Stimulated activated CD4-positive, alpha-beta T cell treated with anti-CD3 and anti-CD28 coated beads, Interleukin-4, amount 100 ng/mL, for 48 hours (primary cell): ENCODE results near the gene NACC2.
"Not testable (repeated sequence)": the region's sequence is repeated elsewhere in the genome, so short reads cannot be mapped to it uniquely, and the experiment has no call there.

Experiments used
- DNase-seq, 2 donors: peaks; one replicate each; pipeline ENCODE4 v3.0.0-alpha.2; 2020; ENCODE audit warnings: low read depth in 2 of 2

NACC2 gene

DNA sequence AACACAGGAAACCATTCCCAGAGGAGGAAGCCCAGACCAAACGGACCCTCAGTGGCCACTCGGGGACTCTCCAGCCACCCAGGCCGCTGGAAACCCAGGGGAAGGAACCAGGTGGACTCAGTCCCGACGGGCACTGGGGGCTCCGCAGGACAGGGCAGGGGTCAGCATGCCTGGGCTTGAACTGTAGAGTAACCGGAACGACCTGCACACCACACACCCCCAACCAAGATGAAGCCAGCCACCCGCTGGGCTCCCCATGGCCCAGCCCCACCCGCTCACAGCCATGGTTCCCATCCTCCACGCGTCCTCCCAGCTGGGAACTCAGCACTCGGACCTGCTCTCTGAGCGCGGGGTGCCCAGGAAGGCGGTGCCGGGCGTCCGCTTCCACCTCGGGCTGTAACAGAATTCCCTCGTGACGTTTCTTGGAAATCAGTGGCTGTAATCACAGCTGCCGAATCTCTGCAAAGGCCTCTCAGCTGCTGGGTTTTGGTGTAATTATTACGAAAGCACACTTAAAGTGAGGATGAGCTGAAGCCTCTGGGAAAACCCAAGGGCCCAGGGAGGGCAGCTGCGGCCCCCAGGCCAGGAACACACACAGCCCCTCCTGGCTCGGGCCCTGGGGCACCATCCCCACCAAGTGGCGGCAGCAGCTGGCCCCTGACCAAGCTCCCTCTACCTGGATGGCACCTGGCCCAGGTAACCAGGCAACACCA is 13.8 kb downstream of the NACC2 start:
- no peak for DNase-seq

- no peak for DNase-seq
These were observed 14.4 kb downstream of the NACC2 start for GRCh38 chr9:136080716-136081112.

DNA sequence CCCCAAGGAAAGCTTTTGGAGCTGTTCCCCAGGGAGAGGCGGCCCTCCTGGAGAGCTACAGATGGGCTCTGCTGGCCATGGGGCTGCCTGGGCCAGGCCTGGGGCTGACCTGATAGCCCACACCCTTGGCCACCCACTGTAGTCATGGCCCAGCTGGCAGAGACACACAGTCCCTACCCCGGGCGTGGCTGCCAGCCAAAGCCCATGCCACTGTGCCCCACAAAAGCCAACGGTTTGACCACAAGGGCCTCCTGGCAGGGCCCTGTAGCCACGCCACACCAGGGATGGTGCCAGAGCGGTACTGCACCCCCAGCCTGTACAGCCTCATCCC is 15.2 kb downstream of the NACC2 start:
- no peak for DNase-seq

DNA sequence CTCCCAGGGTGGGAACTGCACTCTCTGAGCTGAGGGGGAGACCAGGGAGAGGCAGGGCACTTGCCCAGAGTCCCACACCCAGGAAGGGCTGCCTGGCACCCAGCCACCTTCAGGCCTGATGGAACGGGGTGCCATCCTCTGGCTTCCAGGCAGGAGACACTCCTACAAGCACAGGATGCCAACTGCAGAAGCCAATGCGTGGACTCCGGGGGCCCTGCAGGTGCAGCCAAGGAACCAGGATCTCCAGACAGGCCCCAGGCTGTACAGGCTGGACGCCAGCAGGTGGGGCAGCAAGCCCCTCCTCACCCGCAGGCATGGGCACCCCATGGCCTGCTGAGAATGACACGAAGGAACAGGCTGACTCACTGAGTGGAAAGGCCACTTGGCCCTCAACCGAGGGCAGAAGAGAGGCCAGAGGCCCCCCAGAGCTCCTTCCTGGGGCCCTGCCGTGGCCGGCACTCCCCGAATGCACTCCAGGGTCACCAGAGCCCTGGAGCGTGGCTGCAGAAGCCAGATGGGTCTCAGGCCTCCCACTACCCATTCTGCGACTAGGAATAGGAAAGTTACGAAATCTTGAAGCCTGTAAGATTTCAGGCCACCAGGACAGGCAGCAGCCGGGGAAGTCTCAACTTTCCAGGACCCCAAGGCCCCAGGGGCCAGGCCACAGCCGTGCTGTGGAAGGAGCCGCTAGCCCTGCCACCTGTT is 15.7 kb downstream of the NACC2 start:
- DNase-seq, result no peak

DNA sequence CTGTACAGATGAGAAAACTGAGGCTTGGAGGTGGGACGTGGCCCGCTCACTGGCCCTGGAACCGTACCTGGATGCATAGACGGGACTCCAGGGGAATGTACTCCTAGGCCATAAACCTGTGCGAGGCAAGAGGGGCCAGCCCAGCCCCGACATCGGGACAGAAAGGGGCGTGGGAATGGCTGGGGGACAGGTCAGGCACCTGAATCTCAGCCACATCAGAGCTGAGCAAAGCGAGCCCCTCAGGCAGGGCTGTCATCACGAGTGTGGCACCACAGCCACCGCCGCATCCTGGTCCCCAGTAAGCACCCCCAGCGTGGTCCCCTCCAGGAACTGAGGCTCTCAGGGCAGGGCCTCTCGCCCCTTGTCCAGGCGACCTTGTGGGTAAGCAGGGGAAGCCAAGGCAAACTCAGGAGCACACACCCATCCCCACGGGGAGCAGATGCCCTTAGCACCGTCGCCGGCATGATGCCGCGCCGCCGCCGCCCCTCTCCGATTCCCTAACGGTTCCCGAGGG is 16.5 kb downstream of the NACC2 start:
- no peak for DNase-seq

DNA sequence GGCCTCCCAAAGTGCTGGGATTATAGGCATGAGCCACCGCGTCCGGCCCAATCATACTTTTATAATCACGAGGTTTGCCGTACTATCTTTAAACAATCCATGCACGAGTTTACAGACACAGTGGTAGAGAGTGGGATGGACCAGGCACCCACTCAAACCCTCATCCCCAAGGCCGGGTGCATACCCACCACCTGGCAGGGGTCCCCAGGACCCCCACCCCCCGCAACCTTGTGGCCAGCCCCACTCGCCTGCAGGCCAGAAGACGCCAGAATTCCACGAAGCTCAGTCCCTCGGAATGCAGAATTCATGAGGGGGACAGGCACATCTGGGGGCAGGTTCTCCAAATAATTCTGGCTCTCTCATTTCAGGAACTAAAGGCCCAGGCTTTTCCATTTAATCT is 17.1 kb downstream of the NACC2 start:
- DNase-seq, result no peak

DNA sequence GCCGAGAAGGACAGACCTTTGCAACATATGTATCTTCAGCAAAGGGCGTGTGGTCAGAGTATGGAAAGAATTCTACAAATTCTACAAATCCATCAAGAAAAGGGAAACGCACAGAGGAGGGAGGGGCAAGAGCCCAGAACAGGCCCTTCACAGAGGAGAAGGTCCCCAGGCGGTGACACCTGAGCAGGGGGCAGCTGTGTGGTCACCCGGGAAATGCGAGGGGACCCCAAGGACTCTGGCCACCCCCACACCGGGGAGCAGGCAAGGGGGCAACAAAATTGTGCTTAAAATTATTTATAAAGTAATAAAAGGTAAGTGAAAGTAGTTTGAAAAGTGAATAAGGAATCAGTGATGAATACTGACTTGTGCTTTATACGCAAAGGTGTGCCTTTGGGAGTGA is 17.6 kb downstream of the NACC2 start:
- DNase-seq, result no peak

DNA sequence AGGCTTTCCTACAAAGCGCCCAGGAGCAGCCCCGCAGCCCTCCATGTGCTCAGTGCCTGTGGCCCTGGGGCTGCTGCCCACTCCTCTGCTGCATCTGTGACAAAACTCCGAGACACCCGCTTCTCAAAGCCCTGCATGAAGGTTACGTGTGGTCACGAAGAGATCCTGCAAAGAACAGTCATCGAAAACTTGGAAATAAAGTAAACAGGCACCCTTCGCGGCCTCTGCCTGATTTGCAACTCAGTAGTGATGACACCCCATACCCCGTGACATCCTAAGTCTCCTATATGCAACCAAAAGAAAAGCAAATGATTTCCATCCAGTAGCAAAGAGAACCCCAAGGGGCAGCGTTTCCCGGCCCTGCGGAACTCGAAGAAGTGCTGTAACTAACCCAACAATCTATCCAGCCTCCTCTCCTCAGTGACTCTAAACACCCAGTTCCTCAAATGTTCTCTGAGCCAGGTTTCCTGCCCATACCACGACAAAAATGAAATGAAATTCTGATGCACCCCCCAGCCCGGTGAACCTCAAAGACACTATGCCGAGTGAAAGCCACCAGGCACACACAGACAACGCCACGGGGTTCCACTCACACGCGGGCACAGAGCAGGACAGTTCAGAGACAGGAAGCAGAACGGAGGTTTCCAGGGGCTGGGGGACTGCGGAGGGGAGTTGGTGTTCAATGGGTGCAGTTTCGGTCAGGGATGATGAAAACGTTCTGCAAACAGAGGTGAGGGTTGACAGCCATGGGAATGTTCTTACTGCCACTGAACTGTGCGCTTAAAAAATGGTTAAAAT is 19.0 kb downstream of the NACC2 start:
- no peak for DNase-seq

DNA sequence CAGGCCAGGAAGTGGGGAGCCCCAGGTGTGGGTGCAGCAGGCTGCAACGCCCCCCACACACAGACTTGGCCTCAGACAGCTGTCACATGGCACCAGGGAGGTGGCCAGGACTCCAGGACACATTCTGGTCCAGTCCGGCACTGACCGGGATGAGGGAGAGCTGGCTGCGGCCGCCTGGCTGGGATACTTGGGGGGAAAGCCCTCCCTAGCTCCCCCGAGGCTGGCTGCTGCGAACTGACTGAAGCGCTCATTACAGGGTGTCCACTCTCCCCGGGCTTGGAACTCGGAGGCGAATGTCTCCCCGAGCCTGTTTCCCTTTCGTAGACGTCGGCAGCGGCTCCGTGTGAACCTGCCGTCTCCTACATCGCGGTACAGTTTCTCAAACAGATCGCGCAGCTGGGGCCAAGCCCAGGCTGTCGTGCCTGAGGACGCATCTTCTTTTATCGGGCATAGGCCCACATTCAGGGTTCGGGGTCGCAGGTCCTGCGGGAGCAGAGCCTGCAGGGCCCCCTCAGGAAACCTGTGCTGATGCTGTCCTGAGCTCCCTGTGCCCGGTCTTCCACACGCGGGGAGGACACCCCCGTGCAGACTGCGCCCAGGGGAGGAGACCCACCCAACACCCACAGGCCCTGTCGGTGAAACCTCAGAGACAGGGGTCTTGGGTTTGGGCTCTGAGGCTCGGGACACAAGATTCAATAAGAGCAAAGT is 19.8 kb downstream of the NACC2 start:
- no peak for DNase-seq

- DNase-seq, result no peak
These were observed 20.4 kb downstream of the NACC2 start for GRCh38 chr9:136074706-136075105.

- no peak for DNase-seq
These were observed 32.2 kb downstream of the NACC2 start for GRCh38 chr9:136062657-136063439.

GRCh38 chr9:136061916-136062315 is 33.2 kb downstream of the NACC2 start:
- not testable (repeated sequence) for DNase-seq

- no peak for DNase-seq
These were observed 33.7 kb downstream of the NACC2 start for GRCh38 chr9:136061405-136061804.

DNA sequence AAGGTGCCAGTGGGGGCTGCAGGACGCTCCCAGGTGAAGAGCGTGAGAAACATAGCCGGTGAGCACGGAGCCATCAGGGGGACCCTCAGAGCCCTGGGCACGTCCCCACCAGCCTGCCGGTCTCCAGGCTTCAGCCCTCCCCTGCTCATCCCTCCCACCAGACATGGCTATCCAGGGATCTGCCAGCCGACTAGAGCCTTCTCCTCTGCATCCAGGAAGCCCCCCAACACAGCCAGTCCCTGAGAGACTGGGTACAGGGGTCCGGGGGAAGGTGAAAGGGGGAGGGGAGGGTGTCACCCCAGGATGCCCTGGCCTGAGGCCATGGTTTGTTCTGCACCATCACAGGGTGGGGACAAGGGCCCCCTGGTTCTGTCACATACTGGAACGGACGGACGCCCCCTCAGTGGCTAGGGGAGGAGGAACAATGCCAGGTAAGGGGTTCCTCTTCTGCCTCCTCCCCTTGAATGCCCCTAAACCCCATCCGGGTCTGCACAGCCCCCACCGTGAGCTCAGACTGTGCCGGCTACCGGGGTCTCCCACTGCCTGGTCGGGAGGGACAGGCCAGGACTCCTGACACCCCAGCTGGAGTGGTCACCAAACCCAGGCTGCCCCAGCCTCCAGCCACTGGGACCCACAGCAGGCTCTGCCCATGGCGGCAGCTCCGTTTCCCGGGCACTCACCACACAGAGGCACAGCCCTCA is 34.3 kb downstream of the NACC2 start:
- no peak for DNase-seq

- DNase-seq, result no peak
These were observed 35.0 kb downstream of the NACC2 start for GRCh38 chr9:136059851-136060670.

DNA sequence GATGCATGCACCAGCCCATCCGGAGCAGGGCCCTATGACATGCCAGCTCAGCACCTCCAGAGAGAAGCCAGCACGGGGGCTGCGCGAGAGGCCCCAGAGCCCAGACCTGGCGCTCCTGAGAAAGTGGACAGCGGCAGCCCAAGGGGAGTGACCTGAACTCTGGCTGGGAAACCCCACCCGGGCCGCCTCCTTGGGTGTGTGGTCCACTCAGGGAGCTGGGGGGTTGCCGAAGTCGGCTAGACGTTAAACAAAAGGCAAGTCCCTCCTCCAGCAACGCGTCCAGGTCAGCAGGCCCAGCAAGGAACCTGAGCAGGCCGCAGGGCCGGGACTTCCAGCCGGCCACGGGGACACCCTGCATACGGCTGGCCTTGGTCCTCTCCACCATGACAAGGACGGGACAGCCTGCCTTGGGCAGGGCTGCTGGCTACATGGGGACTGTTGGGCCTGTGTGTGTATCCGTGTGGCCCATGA is 35.7 kb downstream of the NACC2 start:
- DNase-seq, result no peak

DNA sequence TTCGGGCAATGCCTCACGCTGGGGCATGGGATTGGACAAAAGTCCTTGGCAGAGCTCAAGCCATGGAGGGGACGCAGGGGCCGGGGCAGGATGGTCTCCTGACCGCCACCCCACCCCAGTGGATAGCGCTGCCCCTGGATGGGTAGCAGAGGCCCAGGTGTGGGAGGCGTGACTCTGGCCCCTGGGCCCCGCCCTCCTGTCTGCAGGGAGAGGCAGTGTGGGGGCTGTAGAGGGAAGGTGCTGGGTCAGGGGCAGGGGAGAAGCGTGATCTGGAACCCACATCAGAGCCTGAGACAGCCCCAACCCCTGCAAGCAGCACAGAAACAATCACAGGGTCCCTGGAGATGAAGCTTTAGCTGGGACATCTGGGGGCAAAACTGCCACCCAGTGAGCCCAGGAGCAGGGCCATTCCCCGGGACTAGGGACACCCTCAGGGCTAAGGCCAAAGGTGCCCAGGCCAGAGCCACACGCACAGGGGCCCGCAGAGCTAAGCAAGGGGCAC is 36.2 kb downstream of the NACC2 start:
- DNase-seq, result no peak

- no peak for DNase-seq
These were observed 37.0 kb downstream of the NACC2 start for GRCh38 chr9:136058084-136058483.
